GM19438 (cell line): ENCODE results near the gene ABCA7.

ENCODE experiments used
- ATAC-seq: cut with Tn5 transposase; IDR thresholded peaks from one replicate; pipeline ENCODE4 v1.9.1; 2021; ENCODE audit warnings: low read depth; ENCODE audit not compliant: unreplicated experiment

Gene ABCA7

GRCh38 chr19:1055886-1056620 lies 16.1 kb downstream of the ABCA7 start:
- no peak for ATAC-seq

GRCh38 chr19:1057176-1057855 lies 17.4 kb downstream of the ABCA7 start:
- no peak for ATAC-seq

DNA sequence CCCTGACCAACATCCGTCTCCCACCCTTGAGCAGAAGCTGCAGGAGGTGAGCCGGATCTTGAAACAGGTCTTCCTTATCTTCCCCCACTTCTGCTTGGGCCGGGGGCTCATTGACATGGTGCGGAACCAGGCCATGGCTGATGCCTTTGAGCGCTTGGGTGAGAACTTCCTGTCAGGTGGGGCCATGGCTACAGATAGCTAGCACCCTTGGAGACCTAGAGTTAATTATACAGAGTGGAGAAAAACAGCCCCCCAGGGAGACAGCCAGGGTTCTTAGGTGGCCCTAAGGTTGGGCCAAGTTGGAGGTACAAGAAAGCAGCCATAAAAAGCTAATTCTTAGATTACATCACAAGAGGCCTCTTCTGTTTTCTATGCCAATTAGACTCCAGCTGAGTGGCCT lies 18.2 kb downstream of the ABCA7 start:
- ATAC-seq = no peak

GRCh38 chr19:1060689-1061088 lies 20.8 kb downstream of the ABCA7 start:
- no peak for ATAC-seq

- no peak for ATAC-seq
Observed at GRCh38 chr19:1061987-1062386, 22.1 kb downstream of the ABCA7 start.

DNA sequence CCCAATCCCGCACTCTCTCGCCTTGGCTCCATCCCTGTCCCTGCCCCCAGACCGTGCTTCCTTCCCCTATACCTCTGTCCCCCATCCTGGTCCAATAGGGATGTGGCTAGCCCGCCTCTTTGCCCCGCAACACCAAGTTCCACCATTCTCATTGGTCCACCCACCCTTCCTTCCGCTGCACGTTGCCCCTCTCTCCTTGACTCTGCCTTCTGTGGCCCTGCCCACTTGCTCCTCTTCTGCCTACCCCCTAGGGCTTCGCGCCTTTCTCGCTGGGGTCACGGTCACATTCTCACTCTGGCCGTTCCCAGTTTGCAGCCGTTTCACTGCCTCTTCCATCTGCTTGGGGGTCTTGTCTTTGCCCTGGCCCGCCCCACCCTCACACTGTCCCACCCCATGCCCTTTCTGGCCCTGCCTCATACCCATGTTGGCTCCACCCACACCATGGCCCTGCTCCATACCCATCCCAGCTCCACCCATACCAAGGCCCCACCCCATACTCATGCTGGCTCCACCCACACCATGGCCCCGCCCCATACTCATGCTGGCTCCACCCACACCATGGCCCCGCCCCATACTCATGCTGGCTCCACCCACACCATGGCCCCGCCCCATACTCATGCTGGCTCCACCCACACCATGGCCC lies 22.6 kb downstream of the ABCA7 start:
- no peak for ATAC-seq

- no peak for ATAC-seq
Observed at GRCh38 chr19:1063030-1063908, 23.4 kb downstream of the ABCA7 start.

DNA sequence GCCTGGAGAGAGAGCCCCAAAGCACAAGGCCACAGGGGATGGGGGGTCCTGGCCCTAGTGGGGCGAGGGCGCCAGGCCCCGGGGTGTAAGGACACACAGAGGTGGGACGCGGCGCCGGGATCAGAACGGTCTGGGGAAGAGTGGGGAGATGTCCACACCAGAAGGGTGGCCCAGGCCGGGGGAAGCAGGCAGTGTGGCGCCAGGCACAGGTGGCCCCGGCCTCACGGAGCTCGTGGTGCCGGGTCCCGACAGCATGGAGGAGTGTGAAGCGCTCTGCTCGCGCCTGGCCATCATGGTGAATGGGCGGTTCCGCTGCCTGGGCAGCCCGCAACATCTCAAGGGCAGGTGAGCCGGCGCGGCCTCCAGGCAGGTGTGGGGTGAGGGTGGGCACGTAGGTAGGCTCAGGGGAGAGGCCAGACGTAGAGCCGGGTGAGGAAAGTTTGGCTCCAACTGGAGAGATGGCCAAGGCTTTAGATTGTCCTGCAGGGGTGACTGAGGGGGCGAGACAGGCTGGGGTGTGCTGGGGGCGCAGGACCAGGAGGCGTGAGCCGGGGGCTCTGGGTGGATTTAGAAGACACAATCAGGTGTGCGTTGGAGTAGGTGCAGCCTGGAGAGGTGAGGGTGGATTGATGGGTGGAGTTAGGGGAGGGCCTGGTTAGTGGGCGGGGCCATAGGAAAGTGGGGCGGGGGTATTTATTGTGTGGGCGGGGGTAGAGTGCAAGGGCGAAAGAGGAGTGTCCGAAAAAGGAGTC lies 24.2 kb downstream of the ABCA7 start:
- ATAC-seq = no peak

GRCh38 chr19:1064661-1065605 lies 25.0 kb downstream of the ABCA7 start:
- no peak for ATAC-seq

DNA sequence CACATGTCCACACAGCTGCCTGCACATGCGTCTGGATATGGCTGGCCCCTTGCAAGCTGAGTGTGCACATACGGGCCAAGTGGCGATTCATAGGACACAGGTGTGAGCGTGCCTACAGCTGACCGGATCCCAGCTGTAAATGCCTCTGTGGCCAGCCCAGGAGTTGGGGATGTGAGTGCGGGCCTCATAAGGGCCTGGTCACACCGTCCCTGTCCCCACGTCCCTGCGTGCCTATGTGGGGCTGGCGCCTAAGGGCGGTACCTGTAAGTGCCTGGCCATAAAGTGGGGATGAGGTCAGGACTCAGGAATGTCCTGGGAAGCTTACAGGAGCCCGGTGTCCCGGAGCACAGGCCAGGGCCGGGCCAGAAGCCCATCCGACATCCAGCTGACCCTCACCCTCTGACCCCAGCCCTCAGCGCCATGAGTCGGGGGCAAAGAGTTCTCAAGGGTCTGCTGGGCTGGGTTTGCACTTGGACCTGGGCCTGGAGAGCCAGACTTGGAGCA lies 25.8 kb downstream of the ABCA7 start:
- ATAC-seq = no peak

GRCh38 chr19:1066251-1066747 lies 26.4 kb downstream of the ABCA7 start:
- no peak for ATAC-seq

DNA sequence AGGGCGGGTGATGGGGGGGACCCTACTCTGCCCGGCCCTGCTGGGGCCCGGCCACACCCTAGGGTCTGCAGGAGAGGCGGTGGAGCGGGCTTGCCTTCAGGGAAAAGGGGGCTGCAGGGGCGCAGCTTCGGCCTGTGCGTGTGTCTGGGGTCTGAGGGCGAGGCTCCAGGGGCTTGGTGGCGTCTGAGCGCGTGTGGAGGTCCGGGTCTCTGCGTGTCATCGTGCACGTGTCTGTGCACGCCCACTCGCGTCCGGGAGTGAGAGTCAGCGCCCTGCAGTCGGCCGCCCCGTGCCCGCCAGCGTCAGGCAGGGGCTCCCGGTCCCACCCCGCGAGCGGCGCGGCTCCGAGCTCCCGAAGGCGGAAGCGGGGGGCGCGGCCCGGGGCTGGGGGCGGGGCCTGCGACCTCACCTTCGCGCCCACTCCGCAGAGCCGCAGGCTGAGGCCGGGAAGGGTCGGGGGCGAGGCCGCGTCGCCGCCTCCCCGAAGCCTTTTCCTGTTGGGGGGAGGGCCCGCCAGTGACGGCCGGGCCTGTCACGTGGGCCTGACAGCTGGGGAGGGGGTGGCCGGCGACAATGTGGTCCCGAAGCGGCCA lies 26.9 kb downstream of the ABCA7 start, which contains the start of gene ARHGAP45:
Gene ARHGAP45, plus strand, starts transcription at position 420 of the 593 bp plus-strand sequence. CDS start 239 bp downstream, outside the sequence.
- ATAC-seq = no peak

- ATAC-seq = no peak
Observed at GRCh38 chr19:1067341-1067957, 27.5 kb downstream of the ABCA7 start.

- no peak for ATAC-seq
Observed at GRCh38 chr19:1068009-1069001, 28.4 kb downstream of the ABCA7 start.

GRCh38 chr19:1069009-1069779 lies 29.3 kb downstream of the ABCA7 start:
- ATAC-seq = no peak

- no peak for ATAC-seq
Observed at GRCh38 chr19:1070576-1070930, 30.6 kb downstream of the ABCA7 start.
